Measurements from ENCODE around the gene SMDT1. TPM values are rescaled to one million over a fixed set of nuclear protein-coding genes. Genes with fewer than 3 reads are reported as not detected.

The SMDT1 gene
- polyA plus RNA-seq, 1 donor from 2014 or later: 42.8 TPM

GRCh38 chr22:42039271-42039670 is 40.2 kb upstream of the SMDT1 start (continued):
- no peak for TF ChIP-seq MXI1 (conservative IDR thresholded peaks at IDR 0.05; ENCODE audit: poor library complexity, severe bottlenecking)
- TF ChIP-seq EP300 (conservative IDR thresholded peaks at IDR 0.05; ENCODE audit: poor library complexity, severe bottlenecking): no peak
- no peak for TF ChIP-seq POLR2AphosphoS5 (IDR thresholded peaks at IDR 0.05)

DNA sequence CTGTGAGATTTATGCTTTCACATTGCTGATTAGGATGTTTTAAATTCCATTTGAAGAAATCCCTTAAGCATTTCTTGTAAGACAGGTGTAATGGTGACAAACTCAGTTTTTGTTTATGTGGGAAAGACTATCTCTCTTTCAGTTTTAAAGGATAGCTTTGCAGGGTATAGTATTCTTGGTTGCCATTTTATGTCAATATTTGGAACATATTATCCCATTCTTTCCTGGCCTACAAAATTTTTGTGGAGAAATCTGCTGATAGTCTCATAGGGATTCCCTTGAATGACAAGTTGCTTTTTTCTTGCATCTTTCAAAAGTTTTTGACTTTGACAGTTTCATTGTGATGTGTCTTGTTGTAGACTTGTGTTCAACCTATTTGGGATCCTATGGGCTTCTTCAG is 37.7 kb upstream of the SMDT1 start:
- TF ChIP-seq POLR2AphosphoS5 (IDR thresholded peaks at IDR 0.05) (no peak), EP300 (conservative IDR thresholded peaks at IDR 0.05; ENCODE audit: poor library complexity, severe bottlenecking) (no peak), MXI1 (conservative IDR thresholded peaks at IDR 0.05; ENCODE audit: poor library complexity, severe bottlenecking) (no peak), EZH2 (IDR thresholded peaks at IDR 0.05; ENCODE audit: borderline replicate concordance, insufficient read depth, low read length, poor library complexity, severe bottlenecking) (no peak), RAD21 (conservative IDR thresholded peaks at IDR 0.05) (no peak), REST (IDR thresholded peaks at IDR 0.05; ENCODE audit: borderline replicate concordance) (no peak), TAF1 (IDR thresholded peaks at IDR 0.05; ENCODE audit: low read depth) (no peak), SMC3 (conservative IDR thresholded peaks at IDR 0.05; ENCODE audit: poor library complexity) (no peak)
- TF ChIP-seq, protein P1, sequence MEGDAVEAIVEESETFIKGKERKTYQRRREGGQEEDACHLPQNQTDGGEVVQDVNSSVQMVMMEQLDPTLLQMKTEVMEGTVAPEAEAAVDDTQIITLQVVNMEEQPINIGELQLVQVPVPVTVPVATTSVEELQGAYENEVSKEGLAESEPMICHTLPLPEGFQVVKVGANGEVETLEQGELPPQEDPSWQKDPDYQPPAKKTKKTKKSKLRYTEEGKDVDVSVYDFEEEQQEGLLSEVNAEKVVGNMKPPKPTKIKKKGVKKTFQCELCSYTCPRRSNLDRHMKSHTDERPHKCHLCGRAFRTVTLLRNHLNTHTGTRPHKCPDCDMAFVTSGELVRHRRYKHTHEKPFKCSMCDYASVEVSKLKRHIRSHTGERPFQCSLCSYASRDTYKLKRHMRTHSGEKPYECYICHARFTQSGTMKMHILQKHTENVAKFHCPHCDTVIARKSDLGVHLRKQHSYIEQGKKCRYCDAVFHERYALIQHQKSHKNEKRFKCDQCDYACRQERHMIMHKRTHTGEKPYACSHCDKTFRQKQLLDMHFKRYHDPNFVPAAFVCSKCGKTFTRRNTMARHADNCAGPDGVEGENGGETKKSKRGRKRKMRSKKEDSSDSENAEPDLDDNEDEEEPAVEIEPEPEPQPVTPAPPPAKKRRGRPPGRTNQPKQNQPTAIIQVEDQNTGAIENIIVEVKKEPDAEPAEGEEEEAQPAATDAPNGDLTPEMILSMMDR (IDR thresholded peaks at IDR 0.05; ENCODE audit: poor library complexity, severe bottlenecking): no peak
- no peaks in the 10 kb centered on the region for H3K36me3 ChIP-seq (ENCODE audit: insufficient read depth, low read length)

DNA sequence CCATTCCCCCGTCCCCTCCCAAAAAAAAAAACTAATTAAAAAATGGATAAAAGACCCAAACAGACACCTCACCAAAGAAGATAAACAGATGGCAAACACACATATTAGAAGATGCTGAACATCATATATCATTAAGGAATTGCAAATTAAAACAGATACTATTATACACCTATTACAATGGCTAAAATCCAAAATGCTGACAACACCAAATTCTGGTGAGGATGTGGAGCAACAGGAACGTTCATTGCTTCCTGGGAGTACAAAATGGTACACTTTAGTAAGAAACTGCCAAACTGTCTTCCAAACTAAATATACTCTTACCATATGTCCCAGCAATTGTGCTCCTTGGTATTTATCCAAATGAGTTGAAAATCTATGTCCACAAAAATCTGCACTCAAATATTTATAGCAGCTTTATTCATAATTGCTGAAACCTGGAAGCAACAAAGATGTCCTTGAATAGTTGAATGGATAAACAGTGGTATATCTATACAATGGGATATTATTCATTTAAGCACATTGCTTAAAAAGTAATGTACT is 28.8 kb upstream of the SMDT1 start:
- H3K9ac ChIP-seq (ENCODE audit: low read length): no peak overlapping the region
- no peaks in the 10 kb centered on the region for H3K36me3 ChIP-seq (ENCODE audit: insufficient read depth, low read length)
- no peaks in the 10 kb centered on the region for H3K79me2 ChIP-seq (replicated peaks; ENCODE audit: insufficient read depth, low read length)
- no peaks in the 10 kb centered on the region for H3K9me3 ChIP-seq (ENCODE audit: low read length)
- no peaks in the 10 kb centered on the region for H3F3A ChIP-seq (ENCODE audit: insufficient read depth, low read length, poor library complexity, severe bottlenecking)
- no peak overlapping the region for H2AFZ ChIP-seq (ENCODE audit: low read depth, low read length)
- H3K4me2 ChIP-seq (ENCODE audit: low read length): no peak overlapping the region
- no peak overlapping the region for H3K4me3 ChIP-seq (ENCODE audit: low read length)
- TF ChIP-seq TAF1 (IDR thresholded peaks at IDR 0.05; ENCODE audit: low read depth) (no peak), MXI1 (conservative IDR thresholded peaks at IDR 0.05; ENCODE audit: poor library complexity, severe bottlenecking) (no peak), EP300 (conservative IDR thresholded peaks at IDR 0.05; ENCODE audit: poor library complexity, severe bottlenecking) (no peak), REST (IDR thresholded peaks at IDR 0.05; ENCODE audit: borderline replicate concordance) (no peak), SMC3 (conservative IDR thresholded peaks at IDR 0.05; ENCODE audit: poor library complexity) (no peak), POLR2AphosphoS5 (IDR thresholded peaks at IDR 0.05) (no peak), EZH2 (IDR thresholded peaks at IDR 0.05; ENCODE audit: borderline replicate concordance, insufficient read depth, low read length, poor library complexity, severe bottlenecking) (no peak), RAD21 (conservative IDR thresholded peaks at IDR 0.05) (no peak)
- TF ChIP-seq, protein P1 (IDR thresholded peaks at IDR 0.05; ENCODE audit: poor library complexity, severe bottlenecking): no peak
- no peak overlapping the region for H3K27ac ChIP-seq (ENCODE audit: low read length)
- H3K27me3 ChIP-seq (ENCODE audit: insufficient read depth, low read depth, low read length): no peaks in the 10 kb centered on the region
- no peaks in the 10 kb centered on the region for H4K20me1 ChIP-seq (ENCODE audit: insufficient read depth)
- no peaks in the 10 kb centered on the region for H3K9me2 ChIP-seq (ENCODE audit: insufficient read depth, low read length)

More for the DNA sequence above, 37.7 kb upstream of the SMDT1 start:
- Histone ChIP-seq H3K27me3 (ENCODE audit: insufficient read depth, low read depth, low read length) (no peaks in the 10 kb centered on the region), H3F3A (ENCODE audit: insufficient read depth, low read length, poor library complexity, severe bottlenecking) (no peaks in the 10 kb centered on the region), H4K20me1 (ENCODE audit: insufficient read depth) (no peaks in the 10 kb centered on the region), H3K4me2 (ENCODE audit: low read length) (no peak overlapping the region), H2AFZ (ENCODE audit: low read depth, low read length) (no peak overlapping the region), H3K9me3 (ENCODE audit: low read length) (no peaks in the 10 kb centered on the region), H3K4me3 (ENCODE audit: low read length) (no peak overlapping the region), H3K9ac (ENCODE audit: low read length) (no peak overlapping the region), H3K79me2 (replicated peaks; ENCODE audit: insufficient read depth, low read length) (no peaks in the 10 kb centered on the region), H3K27ac (ENCODE audit: low read length) (no peak overlapping the region), H3K9me2 (ENCODE audit: insufficient read depth, low read length) (no peaks in the 10 kb centered on the region)
